Mesenchymal stem cell (in vitro differentiated cells and primary cell): ENCODE measurements around the gene LYZL2.
"Not testable (repeated sequence)": the region's sequence is repeated elsewhere in the genome, so short reads cannot be mapped to it uniquely, and the experiment has no call there.

ENCODE experiments used
- DNase-seq: peaks from one replicate; pipeline ENCODE4 v3.0.0-alpha.2; 2013
- H2AFZ ChIP-seq: one replicate; pipeline ENCODE4 v1.6.1; 2013; ENCODE audit warnings: low read depth, mild to moderate bottlenecking, control low read depth, inconsistent platforms, low read length, moderate library complexity
- H2AK5ac ChIP-seq: 2 replicates; pipeline ENCODE4 v1.6.1; 2013; ENCODE audit warnings: low read length, moderate library complexity, mild to moderate bottlenecking, inconsistent platforms; ENCODE audit not compliant: severe bottlenecking
- H2BK120ac ChIP-seq: one replicate; pipeline ENCODE4 v1.6.1; 2013; ENCODE audit warnings: low read depth, mild to moderate bottlenecking, inconsistent platforms, low read length, moderate library complexity
- H2BK12ac ChIP-seq, 2 experiments: one replicate each; pipeline ENCODE4 v1.6.1; 2013; ENCODE audit warnings: inconsistent platforms in 2 of 2, low read length in 2 of 2, mild to moderate bottlenecking in 2 of 2, moderate library complexity in 2 of 2, control low read depth in 1 of 2
- H2BK15ac ChIP-seq: one replicate; pipeline ENCODE4 v1.6.1; 2013; ENCODE audit warnings: mild to moderate bottlenecking, low read depth, inconsistent platforms; ENCODE audit not compliant: poor library complexity, severe bottlenecking
- H2BK5ac ChIP-seq: 2 replicates; pipeline ENCODE4 v1.6.1; 2013; ENCODE audit warnings: low read depth, mild to moderate bottlenecking, low read length, control low read depth, inconsistent platforms; ENCODE audit not compliant: poor library complexity, severe bottlenecking
- H3K14ac ChIP-seq, 2 experiments: one replicate each; pipeline ENCODE4 v1.6.1; 2013; ENCODE audit warnings: inconsistent platforms in 2 of 2, low read length in 2 of 2, control low read depth in 1 of 2, mild to moderate bottlenecking in 1 of 2, moderate library complexity in 1 of 2
- H3K18ac ChIP-seq, 2 experiments: one replicate each; pipeline ENCODE4 v1.6.1; 2013; ENCODE audit warnings: inconsistent platforms in 2 of 2, low read length in 2 of 2, control low read depth in 1 of 2, low read depth in 1 of 2, mild to moderate bottlenecking in 1 of 2
- H3K23ac ChIP-seq, 2 experiments: one replicate each; pipeline ENCODE4 v1.6.1; 2013; ENCODE audit warnings: inconsistent platforms in 2 of 2, low read length in 2 of 2, mild to moderate bottlenecking in 2 of 2, moderate library complexity in 2 of 2, control low read depth in 1 of 2
- H3K27ac ChIP-seq: 2 replicates; pipeline ENCODE4 v1.5.1; 2013; ENCODE audit warnings: mild to moderate bottlenecking, moderate library complexity, low read length, control low read depth, inconsistent platforms; ENCODE audit not compliant: poor library complexity, severe bottlenecking
- H3K27me3 ChIP-seq, 2 experiments: 2 replicates each; pipeline versions ENCODE4 v1.6.1 to v1.7.0; 2013; ENCODE audit warnings: low read length in 2 of 2, mild to moderate bottlenecking in 2 of 2, moderate library complexity in 2 of 2, control low read depth in 1 of 2, inconsistent platforms in 1 of 2; ENCODE audit not compliant: control insufficient read depth in 1 of 2, insufficient read depth in 1 of 2
- H3K36me3 ChIP-seq, 2 experiments: 2 replicates each; pipeline versions ENCODE4 v1.6.1 to v1.7.0; 2013; ENCODE audit warnings: low read length in 2 of 2, control low read depth in 1 of 2, inconsistent platforms in 1 of 2, low read depth in 1 of 2, mild to moderate bottlenecking in 1 of 2; ENCODE audit not compliant: insufficient read depth in 2 of 2, control insufficient read depth in 1 of 2
- H3K4ac ChIP-seq, 2 experiments: one replicate each; pipeline ENCODE4 v1.6.1; 2013; ENCODE audit warnings: inconsistent platforms in 2 of 2, low read length in 2 of 2, mild to moderate bottlenecking in 2 of 2, moderate library complexity in 2 of 2, control low read depth in 1 of 2, low read depth in 1 of 2
- H3K4me1 ChIP-seq: 2 replicates; pipeline ENCODE4 v1.6.1; 2013; ENCODE audit warnings: low read depth, low read length, control low read depth; ENCODE audit not compliant: control insufficient read depth, insufficient read depth
- H3K4me2 ChIP-seq: 2 replicates; pipeline ENCODE4 v1.6.1; 2013; ENCODE audit warnings: low read length, mild to moderate bottlenecking, inconsistent platforms; ENCODE audit not compliant: poor library complexity, severe bottlenecking
- H3K4me3 ChIP-seq, 2 experiments: 2 replicates each; pipeline versions ENCODE4 v1.5.1 to v1.7.0; 2013; ENCODE audit warnings: low read length in 2 of 2, mild to moderate bottlenecking in 2 of 2, control low read depth in 1 of 2, low read depth in 1 of 2; ENCODE audit not compliant: insufficient read depth in 1 of 2
- H3K79me1 ChIP-seq: replicated peaks from 2 replicates; pipeline ENCODE4 v1.6.1; 2013; ENCODE audit warnings: mild to moderate bottlenecking, control low read depth, low read length, inconsistent platforms; ENCODE audit not compliant: poor library complexity, severe bottlenecking
- H3K9ac ChIP-seq: 2 replicates; pipeline ENCODE4 v1.7.0; 2013; ENCODE audit warnings: mild to moderate bottlenecking, low read length, moderate library complexity
- H3K9me3 ChIP-seq: 2 replicates; pipeline ENCODE4 v1.7.0; 2013; ENCODE audit warnings: mild to moderate bottlenecking, low read length; ENCODE audit not compliant: control insufficient read depth
- H4K8ac ChIP-seq: one replicate; pipeline ENCODE4 v1.6.1; 2013; ENCODE audit warnings: inconsistent platforms, mild to moderate bottlenecking, low read length, moderate library complexity
- H4K91ac ChIP-seq: one replicate; pipeline ENCODE4 v1.6.1; 2013; ENCODE audit warnings: mild to moderate bottlenecking, low read length, inconsistent platforms
- WGBS: methylation state at CpG from one replicate; pipeline ENCODE4 v1.1.7; 2013; ENCODE audit warnings: mixed read lengths; 5-methylcytosine and 5-hydroxymethylcytosine counted together

The LYZL2 gene

DNA sequence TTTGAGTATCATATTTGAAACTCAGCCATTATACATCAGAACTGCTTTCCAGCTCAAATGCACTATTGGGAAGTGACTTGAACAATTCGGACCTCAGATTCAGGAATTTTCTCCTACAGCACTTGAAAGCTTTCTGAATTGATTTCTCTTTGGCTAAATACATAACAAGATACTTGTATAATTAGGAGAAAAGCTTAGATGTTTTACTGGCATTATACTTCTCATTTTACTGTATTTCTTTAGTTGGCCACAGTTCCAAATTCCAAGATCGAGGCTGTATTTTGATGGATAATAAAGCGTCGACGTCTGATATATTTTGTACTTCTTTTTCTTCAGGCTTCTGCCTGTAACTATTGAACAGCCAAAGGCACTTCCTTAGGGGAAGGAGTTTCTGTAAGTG, 26.7 kb upstream of the LYZL2 start:
- H3K4me3 ChIP-seq, result peak overlapping the region in 1 of 2 experiments; percentile 4
- no peak overlapping the region for H3K23ac ChIP-seq
- H3K4me2 ChIP-seq, result no peak overlapping the region
- H2BK12ac ChIP-seq, result no peak overlapping the region
- 100% methylated on average over 4 of the region's 5 CpGs for WGBS
- H3K79me1 ChIP-seq, result no peaks in the 10 kb centered on the region
- no peak overlapping the region for H2AFZ ChIP-seq
- no peak overlapping the region for H3K18ac ChIP-seq
- H3K36me3 ChIP-seq, result no peaks in the 10 kb centered on the region
- no peak overlapping the region for H2AK5ac ChIP-seq
- H3K4me1 ChIP-seq, result no peaks in the 10 kb centered on the region
- H4K91ac ChIP-seq, result no peak overlapping the region
- no peak for DNase-seq
- peaks cover 0 to 3% of the 10 kb centered on the region in 2 experiments for H3K27me3 ChIP-seq
- H2BK15ac ChIP-seq, result no peak overlapping the region
- H4K8ac ChIP-seq, result no peak overlapping the region
- no peak overlapping the region for H3K14ac ChIP-seq
- no peak overlapping the region for H2BK120ac ChIP-seq
- no peaks in the 10 kb centered on the region for H3K9me3 ChIP-seq
- H3K27ac ChIP-seq, result no peak overlapping the region
- H2BK5ac ChIP-seq, result no peak overlapping the region
- no peak overlapping the region for H3K4ac ChIP-seq
- H3K9ac ChIP-seq, result peak overlapping the region; percentile 31

DNA sequence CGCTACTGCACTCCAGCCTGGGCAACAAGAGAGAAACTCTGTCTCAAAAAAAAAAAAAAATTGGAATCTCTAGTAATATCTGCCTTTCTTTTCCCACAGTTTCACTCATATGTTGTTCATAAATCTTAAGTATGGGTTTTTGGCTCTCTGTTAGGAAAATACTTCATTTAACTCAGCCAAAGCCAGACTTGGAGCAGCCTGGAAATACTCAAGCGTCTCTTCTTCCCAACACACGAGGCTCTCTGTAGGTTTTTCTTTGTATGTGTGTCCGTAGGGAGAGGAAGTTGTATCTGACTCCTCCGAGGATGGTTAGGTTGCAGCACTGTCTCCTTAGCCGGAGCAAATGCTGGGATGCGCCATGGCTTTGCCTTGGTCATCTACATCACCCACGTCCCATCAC, 25.4 kb upstream of the LYZL2 start:
- not testable (repeated sequence) for H2AFZ ChIP-seq, H3K9me3 ChIP-seq, DNase-seq, H4K8ac ChIP-seq, H3K4me3 ChIP-seq, H2BK12ac ChIP-seq, H2BK120ac ChIP-seq, H3K9ac ChIP-seq, H4K91ac ChIP-seq, H3K4me2 ChIP-seq, H3K79me1 ChIP-seq, H3K27me3 ChIP-seq, H2BK15ac ChIP-seq, H3K4ac ChIP-seq, H3K23ac ChIP-seq, H2AK5ac ChIP-seq, H3K27ac ChIP-seq, H3K14ac ChIP-seq, H2BK5ac ChIP-seq, H3K18ac ChIP-seq, H3K4me1 ChIP-seq, H3K36me3 ChIP-seq
- 95% methylated on average over 7 of the region's 8 CpGs for WGBS

DNA sequence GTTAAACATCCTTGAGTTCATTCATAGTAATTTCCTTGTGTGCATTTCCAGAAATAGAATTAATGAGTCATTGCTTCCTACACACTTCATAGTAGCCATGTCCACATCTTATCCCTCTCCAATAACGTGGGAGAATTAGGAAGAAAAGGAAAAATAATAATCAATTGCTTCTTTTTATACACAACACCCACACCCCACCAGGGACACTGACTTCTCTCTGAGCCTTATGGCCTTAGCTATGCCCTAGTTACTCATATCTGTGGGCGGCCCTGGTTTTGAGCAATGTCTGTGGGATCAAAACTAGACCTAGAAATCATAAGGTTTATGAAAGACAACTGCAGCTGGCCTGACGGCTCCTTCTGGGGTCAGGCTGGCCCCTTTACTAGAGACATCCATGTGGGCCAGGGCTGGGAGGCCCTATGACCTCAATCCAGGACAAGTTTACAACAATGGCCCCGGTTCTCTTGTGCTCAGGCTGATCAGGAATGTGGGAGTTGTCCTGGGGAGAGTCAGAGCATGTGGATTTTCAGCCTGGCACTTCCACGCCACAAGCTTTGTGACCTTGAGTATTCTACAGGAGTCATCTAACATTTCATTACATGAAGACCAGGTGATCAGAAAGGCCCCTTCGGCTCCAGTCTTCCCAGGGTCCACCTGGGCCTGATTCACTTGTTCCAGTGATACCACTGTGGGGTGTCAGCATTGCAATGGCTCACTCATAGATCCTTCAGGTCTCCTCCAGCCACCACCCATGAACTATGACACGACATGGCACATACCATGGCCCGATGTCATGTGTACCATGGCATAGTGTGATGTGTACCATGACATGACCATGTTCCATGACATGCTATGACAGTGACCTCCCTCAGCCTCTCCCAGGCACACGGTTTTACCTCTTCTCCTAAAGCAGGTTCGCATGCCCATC, 22.2 kb upstream of the LYZL2 start:
- H3K4ac ChIP-seq, H3K4me3 ChIP-seq, H3K27me3 ChIP-seq, H3K9me3 ChIP-seq, H3K4me2 ChIP-seq, H3K23ac ChIP-seq, H3K4me1 ChIP-seq, H3K79me1 ChIP-seq, H4K91ac ChIP-seq, H2BK15ac ChIP-seq, H3K27ac ChIP-seq, H2AFZ ChIP-seq, H4K8ac ChIP-seq, H2AK5ac ChIP-seq, H3K36me3 ChIP-seq, H2BK5ac ChIP-seq, H3K9ac ChIP-seq, H2BK120ac ChIP-seq: not testable (repeated sequence)
- peak overlapping the region in 1 of 2 experiments; percentile 5 for H3K14ac ChIP-seq
- H2BK12ac ChIP-seq, result peak overlapping the region; percentile 34 to 59
- WGBS, result 85% methylated on average over 7 of the region's 10 CpGs
- DNase-seq, result peak; percentile 84
- H3K18ac ChIP-seq, result peak overlapping the region in 1 of 2 experiments; percentile 85

DNA sequence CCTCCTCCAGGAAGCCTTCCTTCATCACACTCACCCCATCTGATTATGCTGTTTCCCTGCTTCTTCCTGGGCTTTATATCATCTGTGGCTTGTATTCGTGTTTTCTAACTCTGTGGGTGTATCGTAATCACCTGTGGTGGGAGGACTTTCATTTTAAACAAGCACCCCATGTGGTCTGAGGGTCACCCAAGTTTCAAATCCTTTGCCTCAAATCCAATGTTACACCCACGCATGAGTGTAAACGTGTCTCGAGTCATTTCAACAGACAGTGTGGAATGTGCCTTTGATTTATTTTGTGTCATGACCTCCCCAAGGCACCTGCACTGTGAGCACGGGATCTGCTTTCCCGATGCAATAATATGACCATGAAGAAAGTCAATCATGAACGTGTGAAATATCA, 17.5 kb upstream of the LYZL2 start:
- Histone ChIP-seq H3K36me3 (no peaks in the 10 kb centered on the region), H3K4me3 (no peak overlapping the region), H2BK120ac (no peak overlapping the region), H2AK5ac (no peak overlapping the region), H3K27ac (no peak overlapping the region), H3K9ac (no peak overlapping the region), H3K18ac (no peak overlapping the region), H2BK15ac (no peak overlapping the region), H3K27me3 (peaks cover 0 to 5% of the 10 kb centered on the region in 2 experiments), H3K23ac (no peak overlapping the region), H2BK12ac (no peak overlapping the region), H2BK5ac (no peak overlapping the region), H3K4me2 (no peak overlapping the region), H3K4ac (no peak overlapping the region), H4K8ac (no peak overlapping the region), H2AFZ (no peak overlapping the region), H3K79me1 (no peaks in the 10 kb centered on the region), H3K9me3 (no peaks in the 10 kb centered on the region), H4K91ac (no peak overlapping the region), H3K4me1 (no peaks in the 10 kb centered on the region), H3K14ac (peak overlapping the region in 1 of 2 experiments; percentile 55)
- WGBS, result 86% methylated on average over 8 of the region's 8 CpGs
- DNase-seq, result no peak
